Neural cell (in vitro differentiated cells): ENCODE measurements around the gene FAR2. TPM values are rescaled to one million over a fixed set of nuclear protein-coding genes. Genes with fewer than 3 reads are reported as not detected.

Source experiments
- H2AFZ ChIP-seq: fragments of 200-600, 300-800 bp; sonication (generic), shearing (Covaris generic); 2 replicates; pipeline ENCODE4 v1.6.0; 2014; ENCODE audit warnings: low read depth, mild to moderate bottlenecking, antibody characterized with exemption, low read length, moderate library complexity
- H3F3A ChIP-seq: fragments of 200-600 bp; shearing (Covaris generic); 2 replicates; pipeline ENCODE4 v1.6.1; 2016; ENCODE audit warnings: mild to moderate bottlenecking, moderate library complexity, mixed read lengths, antibody characterized with exemption, low read length; ENCODE audit not compliant: insufficient read depth, poor library complexity, severe bottlenecking
- H3K27ac ChIP-seq: fragments of 200-600, 300-800 bp; sonication (generic), shearing (Covaris generic); 2 replicates; pipeline ENCODE4 v1.5.1; 2014; ENCODE audit warnings: mild to moderate bottlenecking, low read length, moderate library complexity
- H3K27me3 ChIP-seq: fragments of 300-800, 200-600 bp; sonication (generic), shearing (Covaris generic); 2 replicates; pipeline ENCODE4 v1.6.0; 2014; ENCODE audit warnings: mild to moderate bottlenecking, low read depth, low read length, moderate library complexity; ENCODE audit not compliant: insufficient read depth
- H3K36me3 ChIP-seq: fragments of 300-800, 200-600 bp; sonication (generic), shearing (Covaris generic); 2 replicates; pipeline ENCODE4 v1.5.1; 2014; ENCODE audit warnings: mild to moderate bottlenecking, antibody characterized with exemption, low read length, moderate library complexity; ENCODE audit not compliant: insufficient read depth
- H3K4me2 ChIP-seq: fragments of 300-800, 200-600 bp; sonication (generic), shearing (Covaris generic); 2 replicates; pipeline ENCODE4 v1.6.0; 2014; ENCODE audit warnings: mild to moderate bottlenecking, low read length
- H3K4me3 ChIP-seq: fragments of 300-800, 200-600 bp; sonication (generic), shearing (Covaris generic); 2 replicates; pipeline ENCODE4 v1.5.1; 2014; ENCODE audit warnings: mild to moderate bottlenecking, low read length, moderate library complexity
- H3K79me2 ChIP-seq: fragments of 200-600 bp; shearing (Covaris generic); replicated peaks from 2 replicates; pipeline ENCODE4 v1.6.0; 2014; ENCODE audit warnings: mild to moderate bottlenecking, low read length, moderate library complexity; ENCODE audit not compliant: insufficient read depth
- H3K9ac ChIP-seq: fragments of 300-800, 200-600 bp; sonication (generic), shearing (Covaris generic); 2 replicates; pipeline ENCODE4 v1.6.1; 2016; ENCODE audit warnings: mild to moderate bottlenecking, low read length, mixed read lengths
- H3K9me2 ChIP-seq: fragments of 200-600 bp; shearing (Covaris generic); 2 replicates; pipeline ENCODE4 v1.6.1; 2016; ENCODE audit warnings: mild to moderate bottlenecking, low read length, mixed read lengths; ENCODE audit not compliant: insufficient read depth
- H3K9me3 ChIP-seq: fragments of 200-600, 300-800 bp; sonication (generic), shearing (Covaris generic); 2 replicates; pipeline ENCODE4 v1.6.1; 2016; ENCODE audit warnings: mild to moderate bottlenecking, mixed run types, low read length, moderate library complexity, mixed read lengths
- H4K20me1 ChIP-seq: fragments of 200-600 bp; shearing (Covaris generic); 2 replicates; pipeline ENCODE4 v1.6.1; 2016; ENCODE audit warnings: mild to moderate bottlenecking, mixed run types; ENCODE audit not compliant: insufficient read depth
- EP300 ChIP-seq: fragments of 450-650 bp; conservative IDR thresholded peaks from 2 replicates; pipeline ENCODE4 v1.6.1; 2014; ENCODE audit warnings: antibody characterized with exemption, mild to moderate bottlenecking, moderate library complexity; ENCODE audit not compliant: poor library complexity, severe bottlenecking
- EZH2 ChIP-seq: fragments of 200-600, 300-800 bp; shearing (Covaris generic), sonication (generic); IDR thresholded peaks from 2 replicates; pipeline ENCODE4 v1.6.1; 2014; ENCODE audit warnings: antibody characterized with exemption, low read length, borderline replicate concordance, mild to moderate bottlenecking; ENCODE audit not compliant: insufficient read depth, poor library complexity, severe bottlenecking
- MXI1 ChIP-seq: fragments of 450-650 bp; conservative IDR thresholded peaks from 2 replicates; pipeline ENCODE4 v1.6.1; 2014; ENCODE audit warnings: antibody characterized with exemption, mild to moderate bottlenecking; ENCODE audit not compliant: poor library complexity, severe bottlenecking
- POLR2AphosphoS5 ChIP-seq: IDR thresholded peaks from 2 replicates; pipeline ENCODE4 v1.6.1; 2012
- RAD21 ChIP-seq: fragments of 450-650 bp; conservative IDR thresholded peaks from 2 replicates; pipeline ENCODE4 v1.6.1; 2014; ENCODE audit warnings: antibody characterized with exemption, mild to moderate bottlenecking, moderate library complexity
- SMC3 ChIP-seq: fragments of 450-650 bp; conservative IDR thresholded peaks from 2 replicates; pipeline ENCODE4 v1.6.1; 2014; ENCODE audit warnings: antibody characterized with exemption, mild to moderate bottlenecking, moderate library complexity; ENCODE audit not compliant: poor library complexity
- TAF1 ChIP-seq: IDR thresholded peaks from 2 replicates; pipeline ENCODE4 v1.6.1; 2012; ENCODE audit warnings: low read depth
- polyA plus RNA-seq: library from polyadenylated mRNA; depleted of rRNA; stranded (reverse); fragments of >200 nt; gene quantifications from 2 replicates; pipeline ENCODE4 v1.2.3, GENCODE V29; 2014
- TF ChIP-seq, protein P1 (sequence below): IDR thresholded peaks from 2 replicates; pipeline ENCODE4 v1.6.1; 2012; ENCODE audit warnings: borderline replicate concordance
- TF ChIP-seq, protein P2 (sequence below): fragments of 450-650 bp; IDR thresholded peaks from 2 replicates; pipeline ENCODE4 v1.5.1; 2014; ENCODE audit warnings: antibody characterized with exemption, mild to moderate bottlenecking, moderate library complexity; ENCODE audit not compliant: poor library complexity, severe bottlenecking

Gene FAR2
- polyA plus RNA-seq, 1 donor from 2014 or later: 0.99 TPM

DNA sequence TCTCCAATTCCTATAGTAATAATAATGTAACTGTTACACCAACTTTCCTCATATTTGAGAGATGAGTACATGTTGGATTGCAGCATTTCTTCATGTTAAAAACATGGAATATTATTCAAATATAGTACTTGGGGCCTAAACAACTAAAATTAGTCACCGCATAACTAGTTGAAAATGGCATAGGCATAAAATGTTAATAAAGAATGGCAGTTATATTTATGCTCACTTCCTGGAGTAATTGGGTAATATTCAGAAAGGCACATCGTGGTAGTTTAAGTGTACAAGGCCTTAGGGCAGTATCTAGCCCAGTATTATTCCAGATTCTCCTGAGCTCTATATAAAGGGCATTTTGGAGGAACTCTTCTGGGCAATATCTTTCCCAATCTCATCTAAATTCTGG lies 185.9 kb downstream of the FAR2 start:
- TF ChIP-seq, protein P1, sequence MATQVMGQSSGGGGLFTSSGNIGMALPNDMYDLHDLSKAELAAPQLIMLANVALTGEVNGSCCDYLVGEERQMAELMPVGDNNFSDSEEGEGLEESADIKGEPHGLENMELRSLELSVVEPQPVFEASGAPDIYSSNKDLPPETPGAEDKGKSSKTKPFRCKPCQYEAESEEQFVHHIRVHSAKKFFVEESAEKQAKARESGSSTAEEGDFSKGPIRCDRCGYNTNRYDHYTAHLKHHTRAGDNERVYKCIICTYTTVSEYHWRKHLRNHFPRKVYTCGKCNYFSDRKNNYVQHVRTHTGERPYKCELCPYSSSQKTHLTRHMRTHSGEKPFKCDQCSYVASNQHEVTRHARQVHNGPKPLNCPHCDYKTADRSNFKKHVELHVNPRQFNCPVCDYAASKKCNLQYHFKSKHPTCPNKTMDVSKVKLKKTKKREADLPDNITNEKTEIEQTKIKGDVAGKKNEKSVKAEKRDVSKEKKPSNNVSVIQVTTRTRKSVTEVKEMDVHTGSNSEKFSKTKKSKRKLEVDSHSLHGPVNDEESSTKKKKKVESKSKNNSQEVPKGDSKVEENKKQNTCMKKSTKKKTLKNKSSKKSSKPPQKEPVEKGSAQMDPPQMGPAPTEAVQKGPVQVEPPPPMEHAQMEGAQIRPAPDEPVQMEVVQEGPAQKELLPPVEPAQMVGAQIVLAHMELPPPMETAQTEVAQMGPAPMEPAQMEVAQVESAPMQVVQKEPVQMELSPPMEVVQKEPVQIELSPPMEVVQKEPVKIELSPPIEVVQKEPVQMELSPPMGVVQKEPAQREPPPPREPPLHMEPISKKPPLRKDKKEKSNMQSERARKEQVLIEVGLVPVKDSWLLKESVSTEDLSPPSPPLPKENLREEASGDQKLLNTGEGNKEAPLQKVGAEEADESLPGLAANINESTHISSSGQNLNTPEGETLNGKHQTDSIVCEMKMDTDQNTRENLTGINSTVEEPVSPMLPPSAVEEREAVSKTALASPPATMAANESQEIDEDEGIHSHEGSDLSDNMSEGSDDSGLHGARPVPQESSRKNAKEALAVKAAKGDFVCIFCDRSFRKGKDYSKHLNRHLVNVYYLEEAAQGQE: no peak
- TF ChIP-seq POLR2AphosphoS5 (no peak), TAF1 (no peak), EP300 (no peak), RAD21 (no peak), MXI1 (no peak), SMC3 (no peak), EZH2 (no peak)
- TF ChIP-seq, protein P2, sequence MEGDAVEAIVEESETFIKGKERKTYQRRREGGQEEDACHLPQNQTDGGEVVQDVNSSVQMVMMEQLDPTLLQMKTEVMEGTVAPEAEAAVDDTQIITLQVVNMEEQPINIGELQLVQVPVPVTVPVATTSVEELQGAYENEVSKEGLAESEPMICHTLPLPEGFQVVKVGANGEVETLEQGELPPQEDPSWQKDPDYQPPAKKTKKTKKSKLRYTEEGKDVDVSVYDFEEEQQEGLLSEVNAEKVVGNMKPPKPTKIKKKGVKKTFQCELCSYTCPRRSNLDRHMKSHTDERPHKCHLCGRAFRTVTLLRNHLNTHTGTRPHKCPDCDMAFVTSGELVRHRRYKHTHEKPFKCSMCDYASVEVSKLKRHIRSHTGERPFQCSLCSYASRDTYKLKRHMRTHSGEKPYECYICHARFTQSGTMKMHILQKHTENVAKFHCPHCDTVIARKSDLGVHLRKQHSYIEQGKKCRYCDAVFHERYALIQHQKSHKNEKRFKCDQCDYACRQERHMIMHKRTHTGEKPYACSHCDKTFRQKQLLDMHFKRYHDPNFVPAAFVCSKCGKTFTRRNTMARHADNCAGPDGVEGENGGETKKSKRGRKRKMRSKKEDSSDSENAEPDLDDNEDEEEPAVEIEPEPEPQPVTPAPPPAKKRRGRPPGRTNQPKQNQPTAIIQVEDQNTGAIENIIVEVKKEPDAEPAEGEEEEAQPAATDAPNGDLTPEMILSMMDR: no peak
- Histone ChIP-seq H3K9me3 (no peaks in the 10 kb centered on the region), H3K79me2 (no peaks in the 10 kb centered on the region), H3K36me3 (no peaks in the 10 kb centered on the region), H3K4me2 (no peak overlapping the region), H3K9me2 (no peaks in the 10 kb centered on the region), H3K27me3 (no peaks in the 10 kb centered on the region), H4K20me1 (no peaks in the 10 kb centered on the region), H3K27ac (no peak overlapping the region), H3F3A (no peaks in the 10 kb centered on the region), H3K4me3 (no peak overlapping the region), H3K9ac (no peak overlapping the region), H2AFZ (no peak overlapping the region)

DNA sequence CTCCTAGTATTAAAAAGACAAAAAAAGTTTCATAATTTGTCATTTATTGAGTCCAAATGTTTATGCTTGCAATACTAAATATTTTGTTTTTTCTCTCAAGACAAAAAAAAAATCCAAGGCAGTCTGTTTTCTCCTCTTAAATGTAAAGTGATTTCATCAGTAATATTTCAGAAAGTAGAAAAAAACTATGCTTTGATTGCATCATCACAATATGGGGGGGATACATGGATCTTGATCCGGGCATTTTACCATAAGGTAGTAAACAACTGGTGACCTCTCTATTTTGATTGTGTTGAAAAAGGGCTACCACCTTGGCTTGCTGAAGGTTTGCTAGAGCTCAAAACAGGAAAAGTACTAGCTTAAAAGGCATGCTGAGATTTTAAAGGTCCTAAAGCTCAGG lies 188.2 kb downstream of the FAR2 start:
- H3K27me3 ChIP-seq: no peaks in the 10 kb centered on the region
- H3K36me3 ChIP-seq: no peaks in the 10 kb centered on the region
- no peak overlapping the region for H3K4me2 ChIP-seq
- H2AFZ ChIP-seq: no peak overlapping the region
- H3K27ac ChIP-seq: no peak overlapping the region
- H3K9me2 ChIP-seq: no peaks in the 10 kb centered on the region
- H3K9me3 ChIP-seq: no peaks in the 10 kb centered on the region
- no peak for TF ChIP-seq SMC3
- TF ChIP-seq TAF1: no peak
- TF ChIP-seq, protein P2: no peak
- TF ChIP-seq, protein P1: no peak
- TF ChIP-seq RAD21: no peak
- no peak for TF ChIP-seq POLR2AphosphoS5
- no peak for TF ChIP-seq EZH2
- TF ChIP-seq EP300: no peak
- no peak for TF ChIP-seq MXI1
- no peaks in the 10 kb centered on the region for H4K20me1 ChIP-seq
- no peak overlapping the region for H3K4me3 ChIP-seq
- no peak overlapping the region for H3K9ac ChIP-seq
- H3F3A ChIP-seq: no peaks in the 10 kb centered on the region
- no peaks in the 10 kb centered on the region for H3K79me2 ChIP-seq
